HG03064 (cell line): ENCODE data around the gene PANX2.
A peak's percentile ranks its signal among the peaks of the same experiment; 100 is the strongest.

Source experiments
- ATAC-seq: cut with Tn5 transposase; IDR thresholded peaks from one replicate; pipeline ENCODE4 v1.9.1; 2021; ENCODE audit warnings: low read depth; ENCODE audit not compliant: unreplicated experiment

Gene PANX2

DNA sequence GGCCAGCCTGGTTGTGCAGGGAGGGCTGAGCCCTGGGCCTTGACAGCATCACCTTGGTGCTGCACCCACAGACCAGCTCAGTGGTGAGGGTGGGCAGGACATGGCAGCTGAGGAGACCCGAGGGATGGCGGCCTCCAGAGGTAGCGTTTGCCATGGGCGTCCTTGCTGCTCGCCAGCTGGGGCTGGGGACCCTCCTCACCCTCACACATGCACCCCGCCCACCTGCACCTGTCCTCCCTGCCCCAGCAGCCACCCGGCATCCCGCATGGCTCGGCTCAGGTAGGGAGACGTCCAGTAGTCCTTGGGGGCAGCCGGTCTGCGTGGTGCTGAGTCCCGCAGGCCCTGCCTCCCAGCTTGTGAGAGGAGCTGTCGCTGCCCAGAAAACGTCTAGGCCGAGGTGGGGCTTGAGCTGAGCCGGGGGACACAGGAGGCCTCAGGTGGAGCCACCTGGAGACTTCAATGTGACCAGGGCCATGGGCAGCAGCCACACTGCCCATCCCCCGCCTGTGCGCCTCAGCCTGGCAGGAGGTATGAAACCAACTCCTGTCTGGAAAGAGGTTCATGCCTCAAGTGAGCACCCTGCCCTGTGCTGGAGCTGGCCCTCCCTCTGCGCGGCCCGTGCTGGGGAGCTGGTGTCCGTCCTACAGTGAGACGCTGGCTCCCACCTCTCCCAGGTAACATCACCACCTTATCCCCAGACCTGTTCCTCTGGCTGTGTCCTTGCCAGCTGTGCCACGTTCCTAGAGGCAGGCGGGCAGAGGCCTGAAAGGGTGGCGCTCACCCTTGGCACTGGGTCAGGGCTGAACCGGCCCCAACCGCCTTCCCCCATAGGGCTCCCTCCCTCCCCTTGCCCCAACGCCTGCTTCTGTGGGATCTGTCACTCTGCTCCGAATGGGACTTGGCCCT is 11.9 kb downstream of the PANX2 start:
- ATAC-seq: no peak

DNA sequence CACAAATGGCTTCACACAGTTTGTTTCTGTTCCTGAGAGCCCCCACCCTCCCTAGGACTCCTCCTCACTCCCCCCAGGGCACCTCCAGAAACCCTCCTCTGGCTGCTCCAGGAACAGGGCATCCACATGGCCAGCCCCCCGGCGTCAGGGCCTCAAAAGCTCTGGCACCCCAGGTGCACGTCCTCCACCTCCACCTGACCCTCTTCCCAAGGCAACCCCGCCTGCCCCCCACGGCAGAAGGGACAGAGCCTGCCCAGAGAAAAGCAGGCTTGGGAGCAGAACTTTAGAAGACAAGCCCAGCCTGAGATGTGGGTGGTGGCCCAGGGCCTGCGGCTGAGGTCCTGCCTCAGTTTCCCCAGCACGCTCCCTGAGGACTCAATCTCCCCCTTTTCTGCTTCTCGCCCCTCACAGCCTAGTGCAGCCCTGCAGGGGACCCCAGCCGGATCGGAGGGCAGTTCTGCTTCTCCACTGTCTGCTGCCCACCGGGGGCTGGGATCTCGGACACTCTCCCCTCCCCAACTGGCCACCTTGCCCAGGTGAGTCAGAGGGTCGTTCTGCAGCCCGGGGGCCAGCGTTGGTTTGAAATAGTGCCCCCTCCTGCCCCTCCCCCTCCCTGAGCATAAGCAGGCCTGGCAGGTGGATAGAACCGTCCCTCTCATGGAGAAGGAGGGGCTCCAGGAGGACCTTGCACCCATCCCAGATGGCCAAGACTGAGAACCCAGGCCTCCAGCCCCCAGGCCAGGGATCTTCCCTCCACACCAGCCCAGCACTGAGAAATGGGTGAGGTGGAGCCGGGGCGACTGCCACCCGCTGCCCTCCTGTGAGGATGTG is 12.8 kb downstream of the PANX2 start:
- ATAC-seq: no peak

DNA sequence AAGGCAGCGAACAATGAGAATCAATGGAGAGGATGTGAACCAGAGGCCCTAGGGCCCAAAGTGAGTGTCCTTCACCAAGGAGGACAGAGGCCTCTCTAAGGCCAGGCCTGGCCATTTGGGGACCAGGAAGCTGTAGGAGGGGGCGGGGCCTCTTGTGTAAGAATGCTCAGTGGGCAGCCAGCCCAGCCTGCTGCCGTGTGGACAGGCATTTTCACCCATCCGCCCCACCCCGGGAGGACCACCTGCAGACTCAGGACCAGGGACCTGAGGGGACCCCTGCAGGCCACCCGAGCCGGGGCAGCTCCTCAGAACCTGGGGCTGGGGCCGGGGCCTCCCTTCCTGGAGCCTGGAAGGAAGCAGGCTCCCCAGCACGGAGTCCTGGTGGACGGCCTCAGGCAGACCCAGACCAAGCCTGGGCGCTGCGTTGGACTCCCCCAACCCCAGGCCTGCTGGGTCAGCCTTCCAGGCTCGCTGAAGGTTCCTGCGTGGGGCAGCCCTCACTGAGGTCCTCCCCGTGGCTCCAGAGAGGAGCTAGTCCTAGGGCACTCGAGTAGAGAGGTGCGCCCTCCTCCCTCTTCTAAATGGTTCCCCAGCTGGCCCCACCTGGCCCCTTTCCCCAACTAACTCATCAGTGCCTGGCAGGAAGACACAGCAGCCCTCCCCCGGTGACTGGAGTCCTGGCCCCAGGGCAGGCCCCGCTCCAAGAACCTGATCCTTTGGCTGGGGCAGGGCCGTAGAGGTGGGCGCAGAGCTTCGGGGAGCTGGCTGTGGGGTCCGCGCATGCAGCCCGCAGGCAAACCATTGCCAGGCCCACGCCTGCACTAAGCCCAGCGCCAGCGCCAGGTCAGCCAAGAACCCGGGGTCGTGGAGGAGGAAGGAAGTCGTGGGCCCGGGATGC is 13.7 kb downstream of the PANX2 start:
- ATAC-seq: no peak

DNA sequence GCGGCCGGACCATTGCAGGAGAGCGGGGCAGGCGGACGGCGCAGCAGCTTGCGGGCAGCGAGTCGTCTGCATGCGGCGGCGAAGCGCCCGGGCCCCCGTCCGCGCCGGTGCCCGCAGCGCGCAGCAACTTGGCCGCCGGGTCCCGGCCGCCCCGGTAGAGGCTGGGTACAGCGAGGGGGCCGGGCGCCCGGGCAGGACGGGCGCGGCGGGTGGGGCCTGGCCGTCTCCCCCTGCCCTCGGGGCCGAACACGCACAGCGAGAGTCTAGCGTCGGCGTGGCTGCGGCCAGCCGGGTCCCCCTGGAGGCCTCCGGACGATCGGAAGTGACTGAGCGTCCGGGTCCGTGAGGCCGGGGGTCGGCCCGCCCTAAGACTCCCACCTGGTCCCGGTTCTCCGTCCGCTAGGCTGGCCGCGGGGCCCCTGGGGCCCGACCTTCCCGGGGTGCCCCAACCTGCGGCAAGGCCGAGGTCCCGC is 14.4 kb downstream of the PANX2 start:
- ATAC-seq: no peak

DNA sequence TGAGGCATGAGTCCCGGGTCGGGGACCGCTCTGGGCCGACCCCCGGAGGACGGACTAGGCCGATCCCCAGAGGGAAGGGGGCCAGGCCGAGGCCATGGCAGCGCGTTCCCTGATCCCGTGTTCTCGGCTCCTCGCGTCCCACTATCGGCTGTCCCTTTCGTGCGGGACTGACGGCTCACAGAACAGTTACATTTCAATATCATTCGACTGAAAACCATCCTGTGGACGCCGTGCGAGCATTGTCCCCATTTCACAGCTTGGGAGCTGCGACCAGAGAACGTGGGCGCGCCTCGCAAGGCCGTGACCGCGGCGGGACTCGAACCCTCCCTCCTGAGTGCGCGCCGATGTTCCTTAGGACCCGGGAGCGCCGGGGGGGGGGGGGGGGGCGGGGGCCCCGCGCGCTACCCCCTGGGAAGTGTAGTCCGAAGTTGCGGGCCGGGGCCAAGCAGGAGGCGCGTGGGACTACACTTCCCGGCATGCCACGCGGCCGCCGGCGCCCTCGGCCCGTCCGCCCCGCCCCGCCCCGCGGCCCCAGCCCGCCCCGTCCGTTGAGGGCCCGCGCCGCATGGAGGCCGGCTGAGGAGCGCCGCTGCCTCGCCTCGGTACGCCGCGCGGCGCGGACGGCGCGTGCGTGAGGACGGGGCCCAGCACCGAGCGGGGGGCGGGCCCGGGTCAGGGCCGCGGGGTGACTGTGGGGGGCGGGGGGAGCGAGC is 15.0 kb downstream of the PANX2 start, which contains the start of gene TRABD:
Gene TRABD (plus strand): TSS at position 539 of the 713 bp plus-strand sequence. CDS start 7,148 bp downstream, outside the sequence.
- ATAC-seq: no peak

DNA sequence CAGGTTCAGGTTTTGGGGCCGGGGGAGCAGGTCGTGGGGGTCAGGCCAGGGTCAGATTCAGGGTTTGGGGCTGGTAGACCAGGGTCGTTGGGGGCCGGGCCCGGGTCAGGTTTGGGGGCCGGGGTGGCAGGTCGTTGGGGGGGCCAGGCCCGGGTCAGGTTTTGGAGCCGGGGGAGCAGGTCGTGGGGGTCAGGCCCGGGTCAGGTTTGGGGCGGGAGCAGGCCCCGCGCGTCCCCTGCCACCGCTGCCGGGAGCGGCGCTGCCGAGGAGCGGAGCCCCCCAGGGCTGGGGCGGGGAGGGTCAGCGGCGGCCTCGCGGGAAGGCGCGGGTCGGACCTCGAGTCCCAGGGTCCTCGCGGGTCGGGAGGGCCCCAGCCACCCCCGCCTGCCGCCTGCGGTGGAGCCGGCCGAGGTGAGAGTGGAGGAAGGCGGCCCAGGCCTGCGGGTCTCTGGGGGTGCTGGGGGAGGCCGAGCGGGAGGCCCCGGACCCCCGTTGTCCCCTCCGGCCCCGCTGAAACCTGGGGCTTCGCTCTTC is 15.7 kb downstream of the PANX2 start:
- no peak for ATAC-seq

DNA sequence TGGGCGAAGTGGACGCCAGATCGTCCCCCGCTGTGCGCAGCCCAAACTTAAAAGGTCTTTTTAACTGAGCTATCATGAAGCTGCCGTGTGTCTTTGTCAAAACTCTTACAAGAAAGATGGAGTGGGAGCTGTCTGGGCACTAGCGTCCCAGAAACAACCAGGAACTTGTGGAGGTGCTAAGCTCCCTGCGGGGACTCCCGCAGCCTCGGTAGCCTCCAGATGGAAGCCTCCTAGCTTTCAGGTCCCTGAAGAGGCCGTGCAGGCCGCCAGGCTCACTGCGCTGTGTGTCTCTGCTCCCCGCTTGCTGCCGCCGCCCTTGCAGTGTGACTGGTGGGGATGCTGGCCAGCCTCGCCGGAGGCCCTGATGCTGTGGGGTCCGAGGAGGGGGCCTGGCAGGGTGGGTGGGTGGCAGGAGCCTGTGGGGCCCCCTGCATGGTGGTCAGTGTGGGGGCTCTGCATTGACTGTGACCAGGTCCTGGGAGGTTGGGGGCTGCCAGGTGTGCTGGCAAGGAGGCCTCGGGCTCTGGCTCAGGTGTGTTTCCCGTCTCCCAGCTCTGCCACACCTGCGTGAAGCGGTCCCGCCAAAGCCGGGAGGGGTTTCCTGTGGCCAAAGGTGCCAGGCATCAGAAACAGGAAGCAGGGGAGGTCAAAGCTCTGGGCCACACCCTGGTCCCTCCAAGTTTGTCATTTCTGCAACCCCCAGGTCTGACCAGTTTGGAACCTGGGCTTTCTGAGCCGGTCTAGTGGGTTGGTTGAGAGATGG is 16.4 kb downstream of the PANX2 start:
- no peak for ATAC-seq

DNA sequence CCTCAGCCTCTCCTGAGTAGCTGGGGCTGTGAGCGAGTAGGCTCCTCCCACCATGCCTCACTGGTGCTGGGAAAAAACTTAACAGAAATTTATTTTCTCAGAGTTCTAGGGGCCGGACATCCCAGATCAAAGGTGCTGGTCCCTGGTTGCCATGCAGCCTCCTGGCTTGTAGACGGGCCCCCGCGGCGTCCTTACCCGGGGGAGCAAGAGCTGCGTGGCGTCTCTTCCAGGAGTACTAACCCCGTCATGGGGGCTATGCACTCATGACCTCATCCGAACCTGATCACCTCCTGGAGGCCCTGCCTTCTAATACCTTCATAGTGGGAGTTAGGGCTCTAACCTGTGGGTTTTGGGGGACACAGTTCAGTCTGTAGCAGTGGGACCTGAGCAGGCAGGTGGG is 17.8 kb downstream of the PANX2 start:
- ATAC-seq: no peak

DNA sequence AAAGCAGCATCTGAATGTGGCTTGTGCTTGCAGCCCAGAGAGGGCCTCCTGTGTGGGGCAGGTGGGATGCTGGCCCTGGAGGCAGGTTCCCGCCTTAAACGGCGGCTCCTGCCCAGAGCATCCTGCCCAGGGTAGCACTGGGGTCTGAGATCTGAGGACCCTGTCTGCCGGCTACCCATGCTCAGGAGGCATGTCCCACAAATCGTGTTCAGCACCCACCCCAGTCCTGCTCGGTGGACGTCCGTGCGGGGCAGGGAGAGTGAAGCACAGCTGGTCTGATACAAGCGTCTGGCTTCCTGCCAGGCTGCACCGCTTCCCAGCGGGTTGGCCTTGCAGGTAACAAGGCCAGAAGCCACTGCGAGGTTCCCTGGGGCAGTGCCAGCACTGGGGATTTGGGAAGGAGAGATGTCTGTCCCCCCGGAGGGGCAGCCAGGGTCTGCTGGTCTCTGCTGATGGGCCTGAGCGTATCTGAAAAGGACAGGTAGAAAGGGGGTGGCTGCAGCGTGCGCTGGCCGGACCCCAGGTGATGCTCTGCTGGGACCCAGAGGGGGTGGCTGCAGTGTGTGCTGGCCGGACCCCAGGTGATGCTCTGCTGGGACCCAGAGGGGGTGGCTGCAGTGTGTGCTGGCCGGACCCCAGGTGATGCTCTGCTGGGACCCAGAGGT is 18.8 kb downstream of the PANX2 start:
- no peak for ATAC-seq

DNA sequence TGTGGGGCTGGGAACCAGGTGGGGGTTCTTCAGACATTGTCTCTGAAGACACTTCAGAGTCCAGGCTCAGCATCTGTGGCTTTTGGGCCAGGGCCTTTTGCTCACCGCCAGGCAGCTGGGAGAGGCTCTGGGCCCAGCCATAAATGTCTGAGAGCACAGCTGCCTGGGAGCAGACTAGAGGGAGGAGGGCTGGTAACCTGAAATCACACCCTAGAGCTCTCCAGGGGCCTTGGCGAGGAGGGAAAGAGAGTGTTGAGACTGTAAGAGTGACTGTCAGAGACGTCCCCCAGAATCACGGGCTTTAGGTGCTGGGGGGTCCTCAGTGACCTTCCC is 19.3 kb downstream of the PANX2 start:
- no peak for ATAC-seq

DNA sequence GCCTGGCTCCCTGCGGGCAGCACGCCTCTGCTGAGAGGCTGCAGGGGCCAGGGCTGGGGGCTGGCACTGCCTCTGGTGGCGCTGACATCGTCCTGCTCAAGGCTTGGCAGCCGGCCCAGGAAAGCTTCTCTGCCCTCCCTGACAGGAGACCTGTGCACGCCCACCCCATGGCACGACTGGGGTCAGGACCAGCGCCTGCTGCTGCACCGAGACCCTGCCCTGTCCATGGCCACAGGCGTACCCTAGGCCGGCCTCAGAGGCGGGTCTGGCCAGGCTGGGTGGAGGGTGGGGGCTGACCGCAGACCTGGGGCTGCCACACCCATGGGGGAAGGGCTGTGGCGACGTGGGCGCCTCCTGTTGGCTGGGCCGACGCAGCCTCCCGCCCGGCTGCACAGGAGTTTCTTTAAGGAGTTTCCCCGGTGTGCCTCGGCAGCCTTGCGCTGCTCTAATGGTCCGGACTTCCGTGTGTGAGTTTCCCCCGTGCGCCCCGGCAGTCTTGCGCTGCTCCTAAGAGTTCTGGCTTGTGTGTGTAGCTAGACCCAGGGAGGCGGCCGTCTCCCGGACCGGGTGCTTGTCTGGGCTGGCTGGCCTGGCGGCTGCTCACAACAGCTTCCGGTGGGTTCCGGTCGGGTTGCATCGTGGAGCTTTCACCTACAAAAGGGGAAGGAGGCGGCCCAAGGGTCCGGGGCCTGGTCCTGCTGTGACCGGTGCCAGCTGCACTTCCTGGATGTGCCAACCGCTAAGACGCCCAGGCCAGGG is 19.8 kb downstream of the PANX2 start:
- ATAC-seq: peak; percentile 36

DNA sequence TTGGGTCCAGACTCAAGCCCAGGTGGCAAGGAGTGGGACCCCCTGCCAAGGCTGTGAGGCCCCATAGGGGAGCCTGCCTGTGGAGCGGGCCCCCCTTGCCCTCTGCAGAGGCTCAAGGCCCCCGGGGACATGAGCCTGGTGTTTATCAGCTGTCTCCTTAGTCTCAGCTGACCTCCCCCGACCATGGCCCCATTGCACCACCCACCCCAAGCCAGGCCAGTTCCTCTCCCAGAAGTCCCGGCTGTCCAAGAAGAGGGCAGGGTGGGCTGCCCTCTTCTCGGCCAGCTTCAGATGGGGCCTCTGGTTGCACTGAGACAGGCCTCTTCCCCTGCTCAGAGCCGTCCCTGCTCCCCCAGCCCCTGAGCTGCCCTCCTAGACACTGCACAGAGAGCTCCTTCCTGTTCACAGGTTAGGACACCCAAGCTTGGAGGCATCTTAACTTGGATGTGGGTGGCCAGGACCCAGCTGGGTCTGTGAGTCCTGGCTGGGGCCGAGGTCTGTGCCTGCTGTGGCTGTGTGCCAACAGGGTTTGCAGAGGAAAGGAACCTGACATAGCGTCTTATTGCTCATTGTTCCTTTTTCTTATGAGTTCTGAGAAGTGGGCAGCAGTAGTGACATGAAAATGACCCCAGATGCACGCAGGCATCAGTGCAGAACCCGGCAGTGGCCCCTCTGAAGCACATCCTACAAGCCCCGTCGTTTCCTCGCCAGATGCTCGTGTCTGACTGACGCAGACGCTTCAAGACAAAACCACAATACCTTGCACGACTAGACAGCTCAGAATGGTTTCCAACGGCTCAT is 20.6 kb downstream of the PANX2 start:
- peak; percentile 28 for ATAC-seq

DNA sequence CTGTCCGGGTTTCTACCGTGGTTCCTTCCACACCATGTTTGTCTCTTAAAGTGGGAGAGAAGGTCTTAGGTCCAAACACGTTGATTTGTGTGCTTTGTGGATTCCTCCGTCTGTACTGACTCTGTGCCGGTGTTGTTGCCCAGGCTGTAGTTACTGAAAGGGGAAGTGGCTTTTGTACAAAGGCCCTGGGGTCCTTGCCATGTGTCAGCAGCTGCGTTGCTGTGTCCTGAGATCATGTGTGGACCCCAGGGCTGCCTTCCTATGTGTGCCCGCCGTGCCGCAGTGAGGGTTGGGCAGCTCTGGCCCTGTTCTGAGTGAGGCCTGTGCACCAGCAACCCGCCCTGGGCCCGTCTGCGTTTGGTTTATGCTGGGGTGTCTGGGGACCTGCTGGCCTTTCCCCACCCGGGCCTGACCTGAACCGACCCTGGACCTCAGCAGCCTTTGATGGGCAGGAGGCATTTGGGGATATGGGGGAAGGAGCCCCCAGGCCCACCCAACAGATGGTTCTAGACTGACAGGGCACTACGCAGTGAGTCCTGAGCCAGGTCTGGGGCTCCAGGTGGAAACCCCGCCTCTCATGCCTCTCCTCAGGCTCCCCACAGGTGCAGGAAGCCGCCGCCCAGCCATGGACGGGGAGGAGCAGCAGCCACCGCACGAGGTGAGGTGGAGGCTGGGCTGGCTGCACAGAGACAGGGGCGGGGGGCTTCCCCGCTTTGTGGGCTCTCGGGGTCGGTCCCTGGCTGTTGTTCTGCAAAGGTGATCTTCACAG is 22.1 kb downstream of the PANX2 start:
- no peak for ATAC-seq

DNA sequence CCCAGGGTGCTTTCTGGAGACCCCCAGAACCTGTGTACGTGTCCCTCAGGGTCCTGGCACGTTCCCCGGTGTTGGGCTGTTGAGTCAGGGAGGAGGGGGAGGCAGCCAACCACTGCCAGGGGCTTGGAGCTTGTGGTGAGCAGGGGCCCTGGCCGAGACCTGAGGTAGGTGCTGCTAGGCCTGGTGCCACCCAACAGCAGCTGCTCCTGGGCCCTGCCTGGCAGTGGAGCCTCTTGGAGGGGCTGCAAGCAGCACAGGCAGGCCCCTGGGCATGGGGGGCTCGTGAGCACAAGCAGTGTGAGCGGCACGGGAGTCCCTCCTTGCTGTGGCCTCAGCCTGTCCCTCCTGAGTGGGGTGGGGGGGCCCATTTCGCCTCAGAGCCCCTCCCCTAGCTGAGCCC is 23.1 kb downstream of the PANX2 start:
- ATAC-seq: no peak

DNA sequence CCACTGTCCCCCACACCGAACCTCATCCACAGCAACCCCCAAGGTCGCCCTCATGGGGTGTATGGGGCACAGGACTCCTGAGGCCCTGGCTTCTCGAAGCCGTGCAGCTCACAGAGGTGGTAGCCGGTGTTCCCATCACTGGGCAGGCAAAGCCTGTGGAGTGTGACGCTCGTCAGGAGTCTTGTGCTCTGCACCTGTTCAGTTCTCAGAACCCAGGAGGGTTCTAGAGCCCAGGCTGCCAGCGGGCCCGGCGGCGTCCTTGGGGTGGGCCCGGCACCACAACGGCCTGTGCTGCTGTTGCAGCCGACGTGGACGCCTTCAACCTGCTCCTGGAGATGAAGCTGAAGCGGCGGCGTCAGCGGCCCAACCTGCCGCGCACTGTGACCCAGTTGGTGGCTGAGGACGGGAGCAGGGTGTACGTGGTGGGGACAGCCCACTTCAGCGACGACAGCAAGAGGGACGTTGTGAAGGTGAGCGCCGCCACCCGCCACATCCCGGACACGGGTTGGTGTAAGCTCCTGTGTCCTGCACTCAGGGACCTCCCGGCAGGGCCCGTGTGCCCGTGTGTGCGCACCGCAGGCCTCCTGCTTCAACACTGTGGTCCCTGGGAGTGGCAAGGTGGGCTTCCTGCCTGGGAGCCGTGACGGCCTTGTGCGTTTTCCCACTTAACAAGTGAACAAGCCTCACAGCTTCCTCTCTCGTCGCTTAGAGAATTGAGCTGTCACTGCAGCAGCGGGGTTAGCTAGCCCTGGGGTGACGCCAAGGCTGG is 23.7 kb downstream of the PANX2 start:
- ATAC-seq: no peak
